DND-41 (cell line): ENCODE data around the gene PPP6R1.
A peak's percentile ranks its signal among the peaks of the same experiment; 100 is the strongest.

Source experiments
- CTCF ChIP-seq: IDR thresholded peaks from 2 replicates; pipeline ENCODE4 v1.5.1; 2012; ENCODE audit warnings: borderline replicate concordance, low read length, moderate library complexity, mild to moderate bottlenecking; ENCODE audit not compliant: poor library complexity, severe bottlenecking; ENCODE audit errors: extremely low read depth
- EZH2 ChIP-seq: IDR thresholded peaks from 3 replicates; pipeline ENCODE4 v1.6.1; 2012; ENCODE audit warnings: borderline replicate concordance, low read depth, mild to moderate bottlenecking, moderate library complexity, low read length, inconsistent platforms; ENCODE audit not compliant: severe bottlenecking

DNA sequence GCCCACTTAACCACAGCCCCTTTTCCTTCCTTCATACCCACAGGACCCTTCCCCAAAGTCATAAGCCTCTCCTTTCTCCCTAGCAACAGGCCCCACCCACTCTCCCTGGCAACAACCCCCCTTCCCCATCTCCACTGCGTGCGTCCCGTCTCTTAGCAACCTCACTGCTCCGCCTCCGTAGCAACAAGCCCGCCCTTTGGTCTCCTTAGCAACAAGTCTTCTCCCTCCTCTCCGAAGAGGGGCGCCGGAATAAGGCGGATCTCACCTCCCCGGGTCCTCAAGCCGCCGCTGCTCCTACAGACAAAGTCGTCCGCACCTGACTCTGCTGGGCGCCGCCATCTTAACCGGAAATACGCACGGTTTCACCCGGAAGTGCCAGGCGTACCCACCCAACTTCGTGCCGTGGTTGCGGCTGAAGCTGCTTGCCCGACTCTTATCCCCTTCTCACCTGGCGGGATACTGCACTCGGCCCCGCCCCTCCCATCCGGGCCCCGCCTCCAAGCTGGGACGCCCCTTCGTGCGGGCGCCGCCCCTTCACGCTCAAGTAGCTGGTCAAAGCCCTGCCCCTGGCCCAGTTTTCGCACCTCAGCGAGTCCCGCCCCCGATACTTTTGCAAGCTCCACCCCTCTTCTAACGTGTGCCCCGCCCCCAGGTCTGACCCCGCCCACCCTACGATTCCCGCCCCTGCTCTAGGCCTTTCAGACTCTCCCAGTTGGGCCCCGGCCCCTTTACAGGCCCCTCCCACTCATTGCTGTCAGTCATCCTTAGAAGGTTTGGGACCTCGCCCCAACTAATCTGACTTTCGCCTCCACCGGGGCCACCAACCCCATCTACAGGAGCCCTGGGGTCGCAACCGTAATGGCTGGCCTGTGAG is 21.2 kb upstream of the PPP6R1 start, which contains the start of gene HSPBP1:
- TF ChIP-seq CTCF = peak; percentile 16
- TF ChIP-seq EZH2 = no peak
